GM21786 (cell line): Measurements from ENCODE around the gene ARL4D.
"Not testable (repeated sequence)": the region's sequence is repeated elsewhere in the genome, so short reads cannot be mapped to it uniquely, and the experiment has no call there.

Experiments used
- ATAC-seq: cut with Tn5 transposase; IDR thresholded peaks from one replicate; pipeline ENCODE4 v1.9.1; 2021; ENCODE audit not compliant: unreplicated experiment

The ARL4D gene

DNA sequence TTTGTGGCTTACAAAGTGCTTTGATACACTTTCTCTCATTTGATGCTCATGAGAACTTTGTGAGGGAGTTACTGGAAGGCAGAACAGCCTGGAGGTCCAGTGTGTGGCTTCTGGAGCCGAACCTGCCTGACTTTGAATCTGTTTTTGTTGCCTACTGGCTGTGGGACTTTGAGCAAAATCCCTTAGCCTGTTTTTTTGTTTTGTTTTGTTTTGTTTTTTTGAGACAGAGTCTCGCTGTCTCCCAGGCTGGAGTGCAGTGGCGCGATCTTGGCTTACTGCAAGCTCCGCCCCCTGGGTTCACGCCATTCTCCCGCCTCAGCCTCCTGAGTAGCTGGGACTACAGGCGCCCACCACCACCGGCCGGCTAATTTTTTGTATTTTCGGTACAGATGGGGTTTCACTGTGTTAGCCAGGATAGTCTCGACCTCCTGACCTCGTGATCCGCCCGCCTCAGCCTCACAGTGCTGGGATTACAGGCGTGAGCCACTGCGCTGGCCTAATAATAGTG is 20.6 kb downstream of the ARL4D start:
- ATAC-seq, result not testable (repeated sequence)

DNA sequence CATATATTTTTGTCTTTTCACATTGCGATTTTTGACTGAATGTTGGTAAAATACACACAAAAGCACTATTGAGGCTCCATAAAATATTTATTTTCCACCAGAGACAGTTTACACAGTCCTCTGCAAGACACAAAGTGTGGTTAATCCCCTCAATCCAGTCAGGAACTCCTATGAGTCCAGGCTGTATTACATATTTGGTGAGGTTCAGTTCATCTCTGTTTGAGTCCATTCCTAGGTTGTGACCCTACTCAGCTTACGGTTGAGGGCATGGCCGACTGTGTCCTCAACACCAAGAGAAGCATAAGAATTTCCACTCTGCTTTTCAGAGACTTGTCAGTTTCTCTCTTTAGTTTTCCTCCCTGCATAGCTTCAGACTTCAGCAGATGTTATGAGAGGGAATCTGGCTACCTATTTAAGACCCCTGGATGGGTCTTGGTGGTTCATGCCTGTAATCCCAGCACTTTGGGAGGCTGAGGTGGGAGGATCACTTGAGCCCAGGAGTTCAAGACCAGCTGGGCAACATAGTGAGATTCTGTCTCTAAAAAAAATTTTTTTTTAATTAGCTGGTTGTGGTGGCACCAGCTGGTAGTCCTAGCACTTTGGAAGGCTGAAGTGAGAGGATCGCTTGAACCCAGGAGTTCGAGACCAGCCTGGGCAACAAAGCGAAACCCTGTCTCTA is 25.1 kb downstream of the ARL4D start:
- no peak for ATAC-seq

DNA sequence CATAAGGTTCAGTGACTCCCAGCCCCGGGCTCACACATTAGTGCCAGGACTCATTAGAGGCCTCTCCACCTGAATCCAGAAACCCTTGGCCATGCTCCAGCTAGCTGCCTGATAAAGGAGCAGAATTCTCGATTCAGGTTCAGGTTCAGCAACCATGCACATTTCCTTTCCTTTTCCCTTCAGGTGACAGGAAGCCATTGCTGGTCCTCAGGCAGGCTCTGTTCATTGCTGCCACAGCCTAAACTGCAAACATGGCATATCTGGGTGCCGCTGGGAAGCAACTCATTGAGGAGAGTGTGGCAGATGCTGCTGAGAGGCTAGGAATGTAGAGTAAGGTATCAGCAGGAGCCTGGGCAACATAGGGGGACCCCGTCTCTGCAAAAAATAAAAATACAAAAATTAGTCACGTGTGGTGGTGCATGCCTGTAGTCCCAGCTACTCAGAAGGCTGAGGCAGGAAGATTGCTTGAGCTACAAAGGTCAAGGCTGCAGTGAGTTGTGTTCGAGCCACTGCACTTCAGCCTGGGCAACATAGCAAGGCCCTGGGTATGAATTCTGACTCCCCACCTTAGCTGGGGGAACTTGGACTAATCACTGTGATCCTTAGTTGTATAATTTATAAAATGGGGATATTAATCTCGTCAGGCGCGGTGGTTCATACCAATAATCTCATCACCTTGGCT is 28.7 kb downstream of the ARL4D start:
- no peak for ATAC-seq

DNA sequence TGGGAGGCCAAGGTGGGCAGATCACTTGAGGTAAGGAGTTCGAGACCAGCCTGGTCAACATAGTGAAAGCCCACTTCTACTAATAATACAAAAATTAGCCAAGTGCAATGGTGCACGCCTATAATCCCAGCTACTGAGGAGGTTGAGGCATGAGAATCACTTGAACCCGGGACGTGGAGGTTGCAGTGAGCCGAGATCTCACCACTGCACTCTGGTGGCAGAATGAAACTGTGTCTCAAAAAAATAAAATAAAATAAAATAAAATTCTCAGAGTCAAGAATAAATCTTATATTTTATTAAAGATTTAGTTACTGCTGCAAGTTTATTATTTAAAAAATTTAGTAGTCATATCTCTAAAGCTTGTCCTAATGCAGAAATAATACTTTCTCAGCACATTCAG is 29.7 kb downstream of the ARL4D start:
- ATAC-seq, result no peak

- ATAC-seq, result no peak
These were observed 32.3 kb downstream of the ARL4D start for GRCh38 chr17:43430936-43431713.

DNA sequence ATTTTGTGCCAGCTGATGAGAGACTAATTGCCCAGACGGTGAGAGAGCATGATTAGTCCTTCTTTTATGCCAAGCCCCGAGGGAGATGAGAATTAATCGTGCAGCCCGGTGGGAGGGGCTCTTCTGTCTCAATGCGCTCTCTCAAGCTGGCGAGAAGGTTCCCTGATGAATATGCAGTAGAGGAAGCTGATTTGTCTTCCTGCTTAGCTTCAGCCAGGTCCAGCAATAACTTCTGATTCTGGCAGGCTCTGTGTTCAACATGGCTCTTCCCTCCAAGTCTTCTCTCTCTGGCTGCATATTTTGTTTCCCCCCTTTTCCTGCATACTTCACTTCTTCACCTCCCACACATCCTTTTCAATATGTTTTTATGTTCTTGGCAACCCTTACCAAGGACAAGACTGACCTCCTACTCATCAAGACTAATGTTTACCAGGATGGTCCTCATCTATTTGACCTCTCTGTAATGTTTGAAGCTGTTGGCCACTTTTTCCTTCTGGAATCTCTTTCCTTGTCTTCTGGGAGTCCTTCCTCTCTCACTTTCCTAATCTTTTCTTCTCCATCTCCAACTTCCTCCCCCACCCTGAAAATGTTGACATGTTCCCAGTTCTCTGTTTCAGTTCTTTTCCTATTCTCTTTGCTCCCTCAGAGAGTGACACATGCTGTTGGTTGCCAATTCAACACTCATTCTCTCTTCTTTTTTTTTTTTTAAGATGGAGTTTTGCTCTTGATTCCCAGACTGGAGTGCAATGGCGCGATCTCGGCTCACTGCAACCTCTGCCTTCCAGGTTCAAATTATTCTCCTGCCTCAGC is 33.1 kb downstream of the ARL4D start:
- no peak for ATAC-seq

- no peak for ATAC-seq
These were observed 36.1 kb downstream of the ARL4D start for GRCh38 chr17:43434902-43435319.

- no peak for ATAC-seq
These were observed 39.0 kb downstream of the ARL4D start for GRCh38 chr17:43437756-43438155.

- ATAC-seq, result no peak
These were observed 39.8 kb downstream of the ARL4D start for GRCh38 chr17:43438626-43439025.

GRCh38 chr17:43439041-43439440 is 40.2 kb downstream of the ARL4D start:
- ATAC-seq, result no peak

DNA sequence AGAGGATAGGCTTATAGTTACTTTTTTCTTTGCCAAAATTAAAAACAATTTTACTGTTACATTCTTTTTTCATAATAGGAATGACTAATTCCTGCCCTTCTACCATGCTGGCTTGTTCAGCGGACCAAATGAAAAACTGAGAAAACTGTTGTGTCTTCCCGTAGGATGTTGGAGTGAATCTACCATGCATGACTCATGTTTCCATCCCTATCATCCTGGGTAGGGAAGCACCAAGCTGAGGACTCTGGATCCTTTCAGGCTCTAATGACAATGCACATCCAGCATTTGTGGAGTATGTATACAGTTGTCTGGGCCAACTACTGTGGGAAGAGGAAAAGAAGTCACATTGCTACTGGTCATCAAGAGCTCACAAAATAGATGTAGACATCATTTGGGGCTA is 43.9 kb downstream of the ARL4D start:
- no peak for ATAC-seq

DNA sequence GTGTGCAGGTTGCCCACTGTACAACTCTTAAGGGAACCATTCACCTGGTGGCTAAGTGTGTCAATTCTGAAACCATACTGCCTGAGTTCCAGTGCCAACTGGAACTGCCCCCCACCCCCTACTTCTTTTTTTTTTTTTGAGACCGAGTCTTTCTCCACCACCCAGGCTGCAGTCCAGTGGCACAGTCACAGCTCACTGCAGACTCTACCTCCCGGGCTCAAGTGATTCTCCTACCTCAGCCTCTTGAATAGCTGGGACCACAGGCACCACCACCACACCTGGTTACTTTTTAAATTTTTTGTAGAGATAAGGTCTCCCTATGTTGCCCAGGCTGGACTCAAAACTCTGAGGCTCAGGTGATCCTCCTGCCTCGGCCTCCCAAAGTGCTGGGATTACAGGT is 44.6 kb downstream of the ARL4D start:
- ATAC-seq, result no peak

DNA sequence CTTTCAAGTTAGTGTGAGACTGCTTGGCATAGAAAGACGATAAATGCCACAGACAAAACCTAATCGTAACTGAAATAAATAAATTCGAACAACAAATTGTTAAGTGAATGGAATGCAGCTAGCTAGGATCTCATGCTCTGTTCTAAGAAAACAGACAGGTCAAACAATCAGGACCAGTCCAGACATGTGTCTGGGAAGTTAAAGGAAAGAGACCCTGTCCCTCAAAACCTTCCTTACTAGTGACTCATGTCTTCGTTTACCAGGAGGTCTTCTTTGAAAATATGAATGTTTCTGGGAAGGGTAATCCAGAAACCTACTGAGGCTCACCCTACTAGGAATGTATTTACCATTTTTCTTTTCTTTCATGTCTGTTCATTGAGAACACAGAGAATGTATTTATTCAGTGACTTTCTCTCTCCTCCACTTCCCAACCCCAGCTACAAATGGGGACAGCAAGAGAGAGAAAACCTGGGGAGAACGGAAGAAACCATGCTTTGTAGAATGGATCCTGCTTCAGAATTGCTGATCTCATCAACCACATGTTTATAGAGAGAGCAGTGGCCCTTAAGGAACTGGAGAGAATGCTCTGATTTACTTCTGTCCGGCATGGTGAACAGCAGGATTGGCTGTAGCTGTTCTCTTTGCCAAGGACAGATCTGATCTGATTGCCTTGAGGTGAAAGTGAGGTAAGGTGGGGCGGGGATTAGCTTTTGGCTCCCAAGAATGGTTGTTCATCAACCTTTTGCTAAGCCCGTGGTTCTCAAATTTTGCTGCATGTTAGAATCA is 45.6 kb downstream of the ARL4D start:
- ATAC-seq, result no peak

DNA sequence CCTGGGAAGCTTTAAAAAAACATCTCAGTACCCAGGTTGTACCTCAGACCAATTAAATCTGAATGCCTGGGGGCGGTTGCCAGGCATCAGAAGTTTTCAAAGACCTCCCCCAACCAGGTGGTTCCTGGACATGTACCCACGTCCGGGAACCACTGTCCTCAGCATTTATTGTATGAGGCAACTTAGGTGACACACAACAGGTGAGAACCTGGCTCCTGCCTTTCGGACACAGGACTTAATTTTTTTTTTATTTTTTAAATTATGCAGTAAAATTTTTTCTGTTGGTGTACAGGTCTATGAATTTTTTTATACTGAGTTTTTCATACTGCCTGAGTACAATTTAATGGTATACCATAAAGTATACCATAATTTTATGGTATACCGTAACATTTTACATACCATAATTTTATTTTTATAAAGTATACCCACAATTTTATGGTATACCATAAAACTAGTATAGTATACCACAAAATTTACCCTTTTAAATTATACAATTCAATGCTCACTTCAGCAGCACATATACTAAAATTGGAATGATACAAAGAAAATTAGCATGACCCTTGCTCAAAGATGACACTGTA is 46.3 kb downstream of the ARL4D start:
- no peak for ATAC-seq

GRCh38 chr17:43446773-43447172 is 48.0 kb downstream of the ARL4D start:
- ATAC-seq, result no peak

DNA sequence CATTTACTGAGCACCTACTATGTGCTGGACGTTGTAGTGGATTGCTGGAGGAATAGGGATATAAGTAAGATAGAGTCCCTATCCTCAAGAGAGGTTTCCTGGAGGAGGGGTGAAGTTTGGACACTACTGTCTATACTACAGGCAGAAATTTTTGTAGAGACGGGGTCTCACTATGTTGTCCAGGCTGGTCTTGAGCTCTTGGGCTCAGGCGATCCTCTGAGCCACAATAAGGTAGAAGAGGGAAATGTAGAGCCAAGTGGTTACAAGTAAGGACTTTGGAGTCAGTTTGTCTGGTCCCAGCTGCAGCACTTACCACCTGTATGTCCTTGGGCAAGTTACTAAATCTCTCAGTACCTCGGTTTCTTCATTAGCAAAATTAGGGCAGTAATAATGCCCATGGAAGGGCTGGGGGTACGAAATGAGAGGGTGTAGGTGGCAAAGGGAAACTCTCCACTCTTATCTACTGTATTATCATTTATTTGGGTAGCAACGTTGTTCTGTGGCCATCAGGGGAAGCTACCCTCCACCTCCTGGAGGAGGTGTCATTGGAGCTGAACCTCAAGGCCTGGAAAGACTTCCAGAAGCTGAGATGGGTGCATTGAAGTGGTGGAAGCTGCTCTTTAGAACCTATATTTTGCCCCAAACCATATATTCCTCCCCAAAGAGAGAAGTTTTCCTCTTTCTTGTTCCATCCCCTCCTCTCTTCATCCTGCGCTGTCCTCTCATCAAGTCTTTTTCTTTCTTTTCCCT is 50.1 kb downstream of the ARL4D start:
- no peak for ATAC-seq

GRCh38 chr17:43449470-43450248 is 50.9 kb downstream of the ARL4D start:
- ATAC-seq, result no peak
